NCI-H2107 treated with DMSO at 0.1 percent for 48 hours (cell line): Measurements from ENCODE around the gene ATG2A.

ENCODE experiments used
- DNase-seq: peaks from one replicate; lab custom pipeline; 2025; ENCODE audit not compliant: unreplicated experiment; lab: John Stamatoyannopoulos, UW

Gene ATG2A

DNA sequence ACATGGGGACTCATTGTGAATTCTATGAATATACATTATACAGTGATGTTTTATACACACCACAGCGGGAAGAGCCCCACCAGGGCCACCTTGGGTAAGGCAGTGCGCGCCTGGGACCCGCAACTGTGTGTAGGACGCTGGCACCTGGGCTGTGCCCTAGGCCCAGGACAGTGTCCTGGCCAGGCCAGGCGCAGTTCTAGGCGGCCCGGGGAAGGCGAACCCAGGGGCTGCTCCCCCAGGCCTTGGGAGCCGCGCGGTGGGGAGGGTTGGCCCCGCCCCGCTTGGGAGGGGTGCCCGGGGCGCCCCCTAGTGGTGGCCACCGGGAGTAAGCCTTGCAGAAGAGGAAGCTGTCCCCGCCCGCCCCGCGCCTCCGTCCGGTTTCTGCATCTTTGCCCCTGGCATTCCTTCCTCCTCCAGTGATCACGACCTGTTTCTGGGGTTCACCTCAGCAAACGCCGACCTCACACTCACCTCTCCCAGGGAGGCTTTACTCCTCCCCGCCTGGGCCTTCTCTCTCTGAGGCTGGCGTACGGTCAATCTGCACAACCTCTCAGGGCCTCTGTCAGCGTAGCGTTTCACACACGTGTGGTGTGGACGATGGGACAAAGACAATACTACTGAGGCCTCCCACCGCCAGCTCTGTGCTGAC lies 29.1 kb downstream of the ATG2A start:
- peak; percentile 12 for DNase-seq

DNA sequence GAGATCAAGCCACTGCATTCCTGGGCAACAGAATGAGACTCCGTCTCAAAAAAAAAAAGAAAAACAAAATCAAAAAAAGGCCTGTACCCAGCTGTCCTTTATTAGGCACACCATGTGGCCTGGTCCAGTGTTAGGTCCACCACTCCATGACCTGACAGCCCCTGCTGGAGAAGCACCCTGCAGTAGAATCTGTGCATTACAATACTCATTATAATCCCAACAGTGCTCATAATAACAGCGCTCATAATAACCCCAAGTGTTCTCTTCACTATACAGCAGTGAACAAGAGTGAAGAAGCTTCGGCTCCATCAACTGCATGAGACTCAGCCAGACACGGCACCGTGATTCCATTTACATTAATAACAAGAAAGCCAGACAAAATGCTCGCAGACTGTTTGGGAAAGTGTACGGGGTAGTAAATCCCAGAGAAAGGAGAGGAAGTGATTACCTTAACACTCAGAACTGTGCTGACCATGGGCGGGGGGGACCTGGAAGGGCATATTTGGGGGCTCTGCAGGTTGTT lies 29.7 kb downstream of the ATG2A start:
- no peak for DNase-seq

DNA sequence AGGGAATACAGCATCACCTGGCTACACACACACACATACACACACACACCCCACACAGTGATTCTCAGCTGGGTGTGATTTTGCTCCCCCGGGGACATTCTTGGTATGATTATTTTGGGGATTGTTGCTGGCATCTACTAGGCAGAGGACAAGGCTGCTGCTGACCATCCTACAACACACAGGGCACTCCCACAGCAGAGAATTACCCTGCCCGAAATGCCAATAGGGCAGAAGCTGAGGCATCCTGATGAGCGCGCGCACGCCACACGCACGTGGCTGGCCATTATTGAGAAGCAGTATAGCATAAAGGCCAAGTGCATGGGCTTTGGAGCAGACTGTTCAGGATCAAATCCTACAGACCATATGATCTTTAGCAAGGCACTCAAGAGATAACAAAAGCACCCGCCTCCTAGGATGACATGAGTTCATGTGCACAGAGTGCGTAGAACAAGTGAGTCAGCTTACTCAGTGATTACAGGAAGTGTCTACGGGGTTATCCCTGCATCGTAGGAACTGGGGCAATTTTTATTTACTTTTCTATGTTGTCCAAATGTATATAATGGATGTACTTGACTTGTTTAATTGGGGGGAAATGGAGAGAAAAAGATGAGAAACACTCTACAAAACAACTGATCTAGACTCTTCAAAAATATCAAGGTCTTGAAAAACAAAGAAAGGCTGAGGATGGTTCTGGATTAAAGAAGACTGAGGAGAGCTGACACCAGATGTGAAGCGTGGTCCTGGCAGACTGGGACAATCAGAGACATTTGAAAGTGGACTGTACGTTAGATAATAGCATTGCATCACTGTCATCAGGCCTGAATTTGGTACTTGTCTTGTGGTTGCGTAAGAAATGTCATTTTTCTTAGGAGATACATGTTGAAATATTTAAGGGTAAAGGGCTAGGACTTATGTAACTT lies 31.4 kb downstream of the ATG2A start:
- no peak for DNase-seq

DNA sequence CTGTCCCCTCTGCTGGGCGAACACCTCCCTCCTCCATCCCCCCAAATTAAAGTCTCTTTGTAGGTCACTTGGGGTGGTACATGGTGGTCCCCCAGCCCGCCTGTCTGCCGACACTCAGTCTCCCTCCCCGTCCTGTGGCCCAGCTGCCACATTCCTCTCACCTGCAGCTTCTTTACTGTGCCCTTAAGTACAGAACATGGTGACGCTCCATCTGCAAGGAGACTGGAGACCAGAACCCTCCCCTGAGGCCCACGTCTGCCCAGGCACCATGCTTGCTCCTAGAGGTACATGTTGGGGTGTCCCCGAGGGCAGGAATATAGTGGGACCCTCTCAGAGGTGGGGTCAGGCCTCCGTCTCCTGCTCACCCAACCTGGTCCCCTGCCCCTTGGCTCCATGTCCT lies 33.0 kb downstream of the ATG2A start:
- no peak for DNase-seq

DNA sequence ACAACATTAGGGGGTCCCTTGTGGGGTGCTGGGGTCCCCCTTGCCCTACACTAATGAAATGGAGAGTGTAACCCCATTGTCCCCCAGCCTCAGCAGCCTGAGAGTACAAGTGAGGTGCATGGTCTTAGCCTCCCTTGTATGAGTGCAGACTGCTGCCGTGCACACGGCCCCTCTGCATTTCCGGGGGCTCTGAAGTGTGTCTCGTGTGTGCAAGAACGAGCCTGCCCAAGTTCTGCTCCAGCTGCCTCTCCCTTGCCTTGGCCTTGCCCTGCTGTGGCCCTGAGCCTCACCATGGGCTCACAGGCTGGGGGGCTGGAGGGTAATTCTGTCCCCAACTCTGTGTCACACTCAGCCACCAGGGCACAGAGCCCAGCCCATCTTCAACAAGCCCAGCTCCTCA lies 33.4 kb downstream of the ATG2A start:
- no peak for DNase-seq

DNA sequence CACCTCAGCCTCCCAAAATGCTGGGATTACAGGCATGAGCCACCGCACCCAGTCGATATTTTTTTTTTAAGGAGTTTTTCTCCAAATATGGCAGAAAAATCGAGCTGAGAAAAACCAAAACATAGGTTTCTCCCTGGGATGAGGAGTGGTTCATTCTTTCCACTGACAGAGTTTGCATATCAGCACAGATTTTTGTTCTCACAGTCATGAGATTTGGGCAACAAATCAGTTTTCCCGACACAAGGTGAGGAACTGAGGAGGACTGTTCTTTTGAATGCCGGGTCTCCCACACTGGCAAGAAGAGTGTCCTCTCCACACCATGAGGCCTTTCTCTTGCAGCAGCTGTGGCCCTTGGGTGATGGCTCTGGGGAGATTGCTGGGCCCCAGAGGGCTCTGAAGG lies 34.8 kb downstream of the ATG2A start:
- DNase-seq: no peak

DNA sequence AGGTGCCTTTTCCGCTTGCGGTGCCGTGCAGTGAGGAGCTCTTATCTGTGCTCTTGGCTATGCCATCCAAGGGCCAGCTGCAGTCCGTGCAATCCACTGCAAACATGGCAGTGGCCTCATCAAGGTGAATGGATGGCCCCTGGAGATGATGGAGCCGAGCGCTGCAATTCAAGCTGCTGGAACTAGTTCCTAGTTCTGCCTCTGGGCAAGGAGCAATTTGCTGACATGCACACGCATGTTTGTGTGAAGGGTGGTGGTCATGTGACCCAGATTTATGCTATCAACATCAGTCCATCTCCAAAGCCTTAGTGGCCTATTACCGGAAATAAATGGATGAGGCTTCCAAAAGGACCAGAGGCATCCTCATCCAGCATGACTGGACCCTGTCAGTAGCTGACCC lies 35.5 kb downstream of the ATG2A start:
- no peak for DNase-seq

DNA sequence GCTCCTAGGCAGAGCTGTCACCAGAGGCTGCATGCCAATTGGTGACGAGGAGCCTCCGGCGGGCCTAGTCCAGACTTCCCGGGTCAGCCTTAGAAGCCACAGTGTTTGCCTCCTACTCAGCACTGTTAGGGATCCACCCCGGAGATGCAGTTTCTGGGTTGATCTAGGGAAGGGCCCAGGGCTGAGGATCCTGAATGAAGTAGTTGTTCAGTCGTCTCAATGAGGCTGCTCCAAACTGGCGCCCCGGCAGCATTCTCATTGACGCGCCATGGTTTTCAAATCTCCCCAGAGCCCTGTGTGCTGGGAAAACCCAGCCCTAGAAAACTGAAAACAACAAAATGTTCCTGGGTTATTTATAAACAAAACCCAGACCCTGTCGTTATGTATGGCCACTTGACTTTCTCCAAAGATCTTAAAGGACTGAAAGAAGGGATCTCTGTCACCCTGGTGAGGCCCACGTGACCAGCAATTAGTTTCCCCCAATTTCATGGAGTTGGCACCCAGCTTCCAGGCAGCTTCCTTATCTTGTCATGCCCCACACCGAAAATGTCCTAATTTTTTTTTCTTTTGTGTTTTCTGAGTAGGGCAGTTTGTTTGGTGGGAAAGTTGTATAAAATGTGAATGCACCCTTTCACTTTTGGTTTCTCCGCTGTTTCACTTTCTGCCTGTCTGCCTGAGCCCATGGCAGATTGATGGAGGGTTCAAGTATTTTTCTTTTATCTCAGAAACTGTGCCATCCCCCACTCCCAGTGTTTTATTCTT lies 36.6 kb downstream of the ATG2A start:
- DNase-seq: no peak

DNA sequence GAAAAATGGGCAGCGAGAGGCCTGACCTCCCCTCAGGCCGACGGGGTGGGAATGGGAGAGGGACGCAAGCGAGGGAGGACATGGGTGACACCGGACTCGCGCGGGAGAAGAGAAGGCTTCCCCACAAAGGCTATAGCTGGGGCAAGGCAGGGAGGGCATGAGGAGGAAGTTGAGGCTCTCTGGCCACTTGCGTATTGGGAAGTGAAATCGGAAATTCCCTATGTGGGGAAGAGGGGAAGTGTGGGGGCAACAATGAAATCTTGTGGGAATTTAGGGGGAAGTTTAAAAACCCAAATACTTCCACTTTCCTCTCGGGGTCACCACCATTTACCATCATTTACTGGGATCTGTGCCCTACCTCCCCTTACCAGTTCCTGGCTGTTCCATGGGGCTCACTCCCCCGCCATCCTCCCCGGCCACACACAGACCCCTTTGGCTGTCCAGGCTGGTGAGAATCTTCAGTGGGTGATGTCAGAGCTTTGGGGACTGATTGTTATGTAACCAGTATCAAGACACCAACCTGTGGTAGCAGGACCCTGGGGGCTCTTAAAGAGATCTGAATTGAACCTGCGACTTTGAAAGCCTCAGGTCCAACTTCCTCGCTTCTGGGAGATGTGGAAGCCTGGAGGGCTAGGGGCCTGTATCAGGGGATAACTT lies 37.6 kb downstream of the ATG2A start:
- no peak for DNase-seq

DNA sequence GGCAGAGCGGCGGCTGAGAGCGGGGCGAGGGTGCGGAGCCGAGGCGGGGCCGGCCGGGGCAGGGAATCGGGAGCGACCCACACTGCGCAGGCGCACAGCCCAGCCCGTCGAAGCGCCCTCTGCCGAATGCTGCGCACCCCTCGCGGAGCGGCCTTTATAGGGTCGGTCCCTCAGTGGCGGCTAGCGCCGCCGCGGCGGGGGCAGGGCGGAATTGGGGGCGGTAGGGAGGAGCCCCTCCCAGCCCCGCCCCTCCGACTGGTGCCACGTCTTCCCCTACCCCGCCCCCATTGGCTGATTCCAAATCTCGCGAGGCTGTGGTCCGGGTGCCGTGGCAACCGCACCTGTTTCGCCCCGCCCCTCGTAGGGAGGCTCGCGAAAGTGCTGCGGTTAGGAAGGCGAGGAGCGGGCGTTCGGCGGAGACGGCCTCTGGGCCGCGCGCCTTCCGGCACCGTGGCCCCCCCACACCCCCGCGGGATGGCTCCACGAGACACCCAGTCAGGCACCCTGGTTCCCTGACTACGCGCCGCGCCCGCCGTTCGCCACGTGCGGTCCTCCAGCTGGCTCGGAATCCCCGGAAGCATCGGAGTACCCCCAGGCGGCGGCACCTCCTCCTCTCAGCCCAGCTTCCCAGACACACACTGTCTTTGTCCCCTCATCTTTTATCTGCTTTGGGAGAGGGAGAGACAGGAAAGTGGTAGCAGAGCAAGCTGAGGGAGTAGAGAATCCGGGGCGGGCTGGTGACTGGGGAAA lies 38.3 kb downstream of the ATG2A start, which contains the start of gene EHD1:
Gene EHD1, minus strand, starts transcription at position 128 of the 750 bp plus-strand sequence. CDS start 157 bp downstream, outside the sequence.
- DNase-seq: peak; percentile 95

DNA sequence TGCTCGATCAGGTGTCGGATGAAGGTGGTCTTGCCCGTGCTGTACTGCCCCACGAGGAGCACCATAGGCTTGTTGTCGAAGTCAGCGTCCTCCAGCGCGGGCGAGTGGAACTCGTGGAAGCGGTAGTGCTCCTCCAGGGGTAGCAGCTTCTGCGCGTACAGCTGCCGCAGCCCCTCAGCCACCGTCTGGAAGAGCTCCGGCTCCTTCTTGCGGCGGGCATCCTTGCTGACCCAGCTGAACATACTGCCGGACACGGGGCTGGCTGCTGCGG lies 38.9 kb downstream of the ATG2A start:
- DNase-seq: no peak

DNA sequence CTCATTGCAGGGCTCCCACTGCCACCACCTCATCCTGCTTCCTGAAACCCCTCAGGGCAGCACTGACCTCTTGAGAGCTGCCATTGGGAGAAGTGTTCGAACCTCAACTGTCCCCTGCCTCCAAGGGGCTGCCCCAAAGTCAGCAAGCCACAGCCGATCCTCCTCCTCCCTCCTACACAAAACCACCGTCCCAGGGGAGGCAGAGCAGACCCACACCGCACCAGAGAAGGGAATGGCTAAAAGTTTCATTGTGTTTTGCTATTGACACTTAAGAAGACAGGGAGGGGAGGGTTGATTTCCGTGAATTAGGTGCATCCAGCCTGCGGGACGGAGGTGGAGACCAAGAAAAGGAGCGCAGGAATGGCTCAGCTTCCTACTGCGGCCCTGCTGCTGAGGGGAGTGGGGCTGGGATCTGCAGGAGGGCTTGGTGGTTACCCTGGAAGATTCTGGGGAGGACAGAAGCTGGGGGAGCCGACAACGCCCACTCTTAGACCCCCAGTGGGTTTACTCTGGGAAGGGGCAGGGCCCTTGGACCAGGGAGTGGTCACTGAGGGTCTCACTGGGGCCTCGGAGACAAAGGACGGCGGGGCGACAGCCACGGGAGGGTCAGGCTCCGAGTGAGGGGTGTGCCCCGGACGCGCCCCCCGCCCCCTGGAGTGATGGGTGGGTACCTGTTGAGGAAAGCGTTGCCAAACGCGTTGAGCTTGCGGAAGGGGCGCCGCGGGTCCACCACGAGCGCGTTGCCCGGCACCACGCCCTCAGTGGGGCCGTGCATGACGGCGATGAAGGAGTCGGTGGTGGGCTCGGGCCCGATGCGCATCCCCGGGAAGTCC lies 39.4 kb downstream of the ATG2A start:
- no peak for DNase-seq

DNA sequence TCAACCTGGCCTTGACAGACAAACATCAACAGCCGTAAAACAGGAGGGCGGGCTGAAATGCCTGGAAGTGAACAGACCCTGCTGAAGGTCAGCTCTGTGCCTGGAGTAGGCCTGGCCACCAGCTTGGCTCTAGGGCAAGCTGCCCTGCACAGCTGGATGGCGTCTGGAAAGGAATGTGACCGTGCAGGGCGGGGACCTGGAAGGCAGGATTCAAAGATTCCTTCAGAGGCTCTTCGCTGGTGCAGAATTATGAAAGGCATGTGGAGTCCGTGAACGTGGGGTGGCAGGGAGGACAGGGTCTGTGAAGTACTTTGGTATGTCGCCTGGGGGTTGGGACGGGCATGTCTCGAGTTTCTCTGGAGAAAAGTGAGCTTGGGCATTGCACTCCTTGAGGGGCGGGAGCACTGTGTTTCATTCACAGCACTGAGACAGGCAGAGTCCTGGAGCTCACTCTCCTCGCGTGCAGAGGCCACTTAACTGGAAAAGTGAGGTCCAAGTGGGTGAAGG lies 40.1 kb downstream of the ATG2A start:
- no peak for DNase-seq

DNA sequence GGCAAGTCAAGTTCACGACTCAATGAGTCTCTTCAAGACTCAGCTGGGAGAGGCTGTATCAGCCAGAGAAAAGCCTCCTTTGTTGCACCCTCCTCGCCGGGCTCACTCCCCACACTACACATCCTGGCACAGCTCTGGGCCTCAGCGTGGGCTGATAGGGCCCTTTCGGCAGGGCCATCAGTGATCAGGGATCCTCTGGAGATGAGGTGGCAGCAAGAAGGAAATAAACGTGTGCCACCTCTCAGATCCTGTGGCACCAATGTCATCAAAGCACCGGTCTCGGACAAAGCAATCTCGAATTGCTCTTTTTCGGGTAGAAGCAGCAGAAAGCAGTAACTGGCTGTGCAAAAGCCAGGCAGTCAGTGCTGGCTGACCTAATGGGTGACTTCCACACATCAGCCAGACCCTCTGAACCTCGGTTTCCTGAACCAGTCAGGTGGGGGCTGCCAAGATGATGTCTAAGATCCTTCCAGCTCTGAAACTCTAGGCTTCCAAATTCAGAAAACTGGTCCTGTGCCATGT lies 40.7 kb downstream of the ATG2A start:
- no peak for DNase-seq

DNA sequence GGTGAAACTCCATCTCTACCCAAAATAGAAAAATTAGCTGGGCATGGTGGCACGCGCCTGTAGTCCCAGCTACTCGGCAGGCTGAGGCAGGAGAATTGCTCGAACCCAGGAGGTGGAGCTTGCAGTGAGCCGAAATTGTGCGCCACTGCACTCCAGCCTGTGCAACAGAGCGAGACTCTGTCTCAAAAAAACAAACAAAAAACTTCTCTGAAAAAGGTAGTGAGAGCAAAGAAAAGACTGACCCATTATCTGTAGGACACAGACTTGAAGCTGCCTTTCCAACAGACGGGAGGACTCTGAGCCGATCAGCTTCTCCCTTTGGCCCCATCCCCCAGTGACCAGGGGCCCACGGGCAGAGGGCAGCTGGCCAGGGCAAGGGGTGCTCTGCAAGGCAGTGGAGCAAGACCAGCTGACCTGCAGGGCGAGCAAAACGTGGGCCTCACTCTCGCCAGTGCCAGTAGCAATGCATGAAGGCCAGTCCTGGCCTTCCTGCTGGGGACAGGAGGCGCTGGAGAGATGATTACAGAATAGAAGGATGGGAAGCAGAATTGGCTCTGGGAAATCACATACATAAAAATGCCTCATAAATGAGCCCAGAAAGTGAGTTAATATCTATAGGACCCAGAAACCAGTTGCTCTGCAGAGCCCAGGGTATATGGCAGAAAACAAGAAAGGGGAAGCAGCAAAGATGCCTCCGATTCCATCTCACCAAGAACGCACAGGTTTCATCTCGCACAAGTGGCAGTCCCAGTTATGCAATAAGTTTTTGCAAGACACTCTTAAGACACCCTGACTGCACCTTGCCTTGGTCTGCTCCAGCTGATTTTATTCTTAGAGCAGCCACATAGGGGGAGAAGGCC lies 41.4 kb downstream of the ATG2A start:
- DNase-seq: no peak

DNA sequence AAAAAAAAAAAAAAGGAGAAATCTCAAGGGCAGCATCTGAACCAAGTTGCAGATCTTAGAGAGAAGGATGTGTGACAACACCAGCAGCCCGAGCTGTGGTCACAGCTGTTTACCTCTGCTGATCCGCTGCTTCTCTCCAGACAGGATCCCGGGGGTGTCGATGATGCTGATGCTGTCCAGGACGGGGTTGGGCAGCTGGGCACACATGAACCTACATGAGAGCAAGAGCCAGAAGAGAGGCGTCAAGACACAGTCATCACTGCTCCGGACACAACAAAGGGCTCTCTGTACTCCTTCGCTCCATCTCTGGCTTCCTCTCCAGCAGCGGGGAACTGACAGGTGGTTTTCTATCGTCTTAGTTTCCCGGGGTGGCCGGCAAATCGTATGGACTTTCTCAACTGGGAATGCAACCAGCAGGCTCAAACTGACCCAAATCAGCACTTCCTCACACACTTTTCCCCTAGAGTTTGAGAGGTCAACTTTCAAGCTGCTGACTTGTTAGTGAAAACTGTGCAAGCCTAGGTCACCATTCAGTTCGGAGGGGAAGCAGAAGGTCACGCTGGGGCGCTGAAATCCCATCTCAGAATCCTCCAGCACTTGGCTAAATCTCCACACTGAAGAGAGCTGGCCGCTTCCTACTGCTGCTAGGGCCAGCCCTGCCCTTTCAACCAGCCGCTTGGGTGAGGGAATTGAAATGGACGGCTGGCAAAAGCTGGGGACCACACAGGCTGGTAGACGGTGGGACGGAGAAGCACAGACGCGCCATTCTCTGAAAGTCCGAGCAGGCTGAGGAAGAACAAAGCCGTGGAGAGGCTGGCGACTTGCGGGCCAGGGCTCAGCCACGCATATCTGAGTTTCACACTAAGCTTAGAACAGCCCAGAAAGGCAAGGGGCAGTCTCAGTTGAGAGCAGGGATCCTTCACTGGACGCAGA lies 42.4 kb downstream of the ATG2A start:
- no peak for DNase-seq
